ENCODE results near the gene KDSR. TPM values are rescaled to one million over a fixed set of nuclear protein-coding genes. Genes with fewer than 3 reads are reported as not detected.
A peak's percentile ranks its signal among the peaks of the same experiment; 100 is the strongest.

KDSR gene
- total RNA-seq, 3 donors from 2014 or later: 33.6 to 79.4 (median 51.4) TPM

DNA sequence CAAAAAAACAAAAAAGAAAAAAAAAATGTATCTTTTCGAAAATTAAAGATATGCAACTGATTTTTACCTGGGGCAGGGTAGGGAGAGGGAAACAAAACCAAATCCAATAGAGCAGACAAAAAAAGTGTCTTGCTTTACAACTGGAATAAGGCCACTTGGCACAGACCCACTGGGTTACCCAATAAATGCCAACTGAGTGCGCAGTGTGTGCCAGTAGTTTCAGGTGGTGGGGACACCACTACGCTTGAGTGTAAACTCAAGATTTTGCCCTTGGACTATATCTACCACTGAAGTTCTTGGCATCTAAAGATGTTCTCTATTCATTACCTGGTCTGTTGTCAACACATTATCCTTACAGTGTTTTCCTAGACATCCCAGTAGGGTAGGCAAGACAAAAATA, 39.0 kb upstream of the KDSR start:
- Histone ChIP-seq H3K4me3 (no peak overlapping the region), H3K36me3 (ENCODE audit: low read depth) (peaks cover 7% of the 10 kb centered on the region), H3K9me3 (no peaks in the 10 kb centered on the region), H3K4me1 (ENCODE audit: low read depth) (peaks cover 4% of the 10 kb centered on the region)
- intact Hi-C loops (cut with DNase I, micrococcal nuclease): no loop called here
- no peak for ATAC-seq
- no peak for DNase-seq
- TF ChIP-seq CTCF (IDR thresholded peaks at IDR 0.05): no peak

DNA sequence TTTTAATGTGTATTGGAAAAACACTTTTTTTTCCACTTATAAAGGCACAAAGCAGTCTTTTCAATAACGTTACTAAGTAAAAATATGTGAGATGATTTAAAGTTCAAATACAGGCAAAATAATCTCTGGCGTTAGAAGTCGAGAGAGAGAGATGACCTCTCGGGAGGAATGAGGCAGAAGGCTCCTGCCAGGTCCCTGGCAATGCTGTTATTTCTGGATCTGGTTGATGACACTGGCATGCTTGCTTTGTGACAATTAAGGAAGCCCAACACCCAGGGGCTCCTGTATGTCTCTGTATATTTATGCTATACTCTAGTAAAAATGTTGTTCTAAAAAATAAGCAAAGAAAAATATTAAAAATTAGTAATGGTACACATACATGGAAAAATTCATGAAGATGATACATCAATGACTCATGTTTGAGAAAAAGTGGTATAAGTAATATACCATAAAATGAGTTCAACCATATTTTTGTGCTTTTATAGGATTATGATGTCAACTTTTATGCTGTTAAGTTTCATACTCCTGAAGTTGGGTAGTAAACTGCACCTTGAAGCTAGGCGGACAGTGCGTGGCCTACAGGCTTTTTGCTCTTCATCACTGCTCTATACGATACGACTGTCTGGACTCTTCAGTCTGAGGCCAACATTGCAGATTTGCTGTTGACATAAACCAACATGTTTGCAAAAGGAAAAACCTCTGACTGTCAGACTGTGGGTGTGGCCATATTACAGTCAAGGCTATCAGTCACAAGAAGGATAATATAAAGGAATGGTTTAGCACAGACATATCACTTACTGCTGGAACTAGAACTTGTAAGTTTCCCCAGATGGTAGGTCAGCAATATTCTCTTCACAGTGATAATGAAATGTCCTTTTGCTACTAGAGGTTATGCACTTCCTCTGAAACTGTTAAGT, 35.5 kb upstream of the KDSR start:
- peak in 1 of 3 donors; percentile 37 for DNase-seq
- Histone ChIP-seq H3K36me3 (ENCODE audit: low read depth) (peaks cover 17% of the 10 kb centered on the region), H3K4me3 (no peak overlapping the region), H3K4me1 (ENCODE audit: low read depth) (no peaks in the 10 kb centered on the region), H3K9me3 (no peaks in the 10 kb centered on the region)
- intact Hi-C loops (cut with DNase I, micrococcal nuclease): no loop called here
- TF ChIP-seq CTCF (IDR thresholded peaks at IDR 0.05): no peak
- peak; percentile 80 for ATAC-seq

DNA sequence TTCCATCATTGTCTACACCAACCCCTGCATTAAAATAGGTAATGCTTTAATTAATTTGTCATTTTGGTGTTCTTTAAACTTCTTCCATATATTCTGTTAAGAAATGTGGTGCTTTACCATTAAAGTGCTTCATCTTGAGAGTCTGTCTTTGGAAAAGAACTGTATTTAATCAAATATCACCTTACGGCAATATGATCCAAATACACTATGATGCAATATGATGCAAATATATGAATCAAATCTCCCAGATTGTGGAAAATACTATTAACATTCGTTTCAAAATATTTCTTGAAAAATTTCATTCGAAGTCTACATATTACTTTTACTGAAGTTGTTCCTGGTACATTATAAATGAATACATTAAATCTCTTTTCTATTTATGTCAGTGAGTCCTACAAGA, 32.3 kb upstream of the KDSR start:
- ATAC-seq: no peak
- TF ChIP-seq CTCF (IDR thresholded peaks at IDR 0.05): no peak
- peaks cover 17% of the 10 kb centered on the region for H3K36me3 ChIP-seq (ENCODE audit: low read depth)
- no peaks in the 10 kb centered on the region for H3K9me3 ChIP-seq
- H3K4me1 ChIP-seq (ENCODE audit: low read depth): no peaks in the 10 kb centered on the region
- no peak overlapping the region for H3K4me3 ChIP-seq
- intact Hi-C loops (cut with DNase I, micrococcal nuclease): no loop called here
- no peak for DNase-seq

DNA sequence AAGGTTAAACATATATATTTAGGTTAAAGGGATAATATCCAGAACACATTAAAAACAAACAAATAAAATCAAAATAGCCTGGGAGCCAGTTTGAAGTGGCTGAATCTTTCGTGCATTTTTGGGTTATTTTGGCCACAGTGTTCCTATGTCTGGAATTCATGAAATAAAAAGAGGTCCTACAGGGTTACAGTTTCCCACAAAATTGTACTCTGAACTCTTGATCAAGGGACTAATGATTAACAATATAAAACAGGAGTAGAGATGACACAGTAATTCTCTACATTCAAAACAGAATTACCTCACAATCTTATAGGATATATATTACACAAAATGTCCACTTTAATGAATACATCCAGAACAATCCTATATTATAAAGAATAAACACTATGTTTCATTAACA, 30.3 kb upstream of the KDSR start:
- ATAC-seq: no peak
- intact Hi-C loops (cut with DNase I, micrococcal nuclease): no loop called here
- no peaks in the 10 kb centered on the region for H3K9me3 ChIP-seq
- peaks cover 24% of the 10 kb centered on the region for H3K36me3 ChIP-seq (ENCODE audit: low read depth)
- TF ChIP-seq CTCF (IDR thresholded peaks at IDR 0.05): no peak
- no peak for DNase-seq
- H3K4me3 ChIP-seq: no peak overlapping the region
- H3K4me1 ChIP-seq (ENCODE audit: low read depth): no peaks in the 10 kb centered on the region

GRCh38 chr18:63395503-63395902, 28.5 kb upstream of the KDSR start:
- H3K9me3 ChIP-seq: no peaks in the 10 kb centered on the region
- no peaks in the 10 kb centered on the region for H3K4me1 ChIP-seq (ENCODE audit: low read depth)
- no peak for ATAC-seq
- no peak for TF ChIP-seq CTCF (IDR thresholded peaks at IDR 0.05)
- no peak overlapping the region for H3K4me3 ChIP-seq
- H3K36me3 ChIP-seq (ENCODE audit: low read depth): peaks cover 18% of the 10 kb centered on the region
- intact Hi-C loops (cut with DNase I, micrococcal nuclease): no loop called here
- no peak for DNase-seq
